Heart left ventricle (tissue), 16 donors: ENCODE data around the gene ZNRD2. TPM values are rescaled to one million over a fixed set of nuclear protein-coding genes. Genes with fewer than 3 reads are reported as not detected.

Source experiments
- ATAC-seq, 4 donors: fragments of 200-7000 bp; cut with Tn5 transposase; one replicate each; pipeline ENCODE4 v1.9.1; 2020 to 2022; ENCODE audit warnings: moderate library complexity in 4 of 4, mild to moderate bottlenecking in 3 of 4, moderate number of reproducible peaks in 1 of 4
- DNase-seq, 5 donors: peaks; one replicate each; pipeline ENCODE4 v3.0.0-alpha.2; 2020
- H3K27ac ChIP-seq, 12 donors: fragments of 200-600 bp; sonication (generic) in 4 of 12; one replicate each; pipeline versions ENCODE4 v1.5.0 to v1.8.0; 2016 to 2022; ENCODE audit warnings: mild to moderate bottlenecking in 2 of 12
- H3K27me3 ChIP-seq, 9 donors: fragments of 200-600 bp; sonication (generic) in 2 of 9; one replicate each; pipeline versions ENCODE4 v1.5.1 to v1.8.0; 2016 to 2022; ENCODE audit warnings: mild to moderate bottlenecking in 3 of 9
- H3K36me3 ChIP-seq, 9 donors: fragments of 200-600 bp; sonication (generic) in 2 of 9; one replicate each; pipeline versions ENCODE4 v1.5.0 to v1.8.0; 2018 to 2022; ENCODE audit warnings: mild to moderate bottlenecking in 2 of 9
- H3K4me1 ChIP-seq, 12 donors: fragments of 200-600 bp; sonication (generic) in 4 of 12; one replicate each; pipeline versions ENCODE4 v1.5.0 to v1.8.0; 2016 to 2022; ENCODE audit warnings: mild to moderate bottlenecking in 3 of 12
- H3K4me3 ChIP-seq, 12 donors: fragments of 200-600 bp; sonication (generic) in 4 of 12; one replicate each; pipeline versions ENCODE4 v1.5.0 to v1.8.0; 2017 to 2022; ENCODE audit warnings: mild to moderate bottlenecking in 9 of 12, moderate library complexity in 4 of 12
- H3K9me3 ChIP-seq, 12 donors: fragments of 200-600 bp; sonication (generic) in 4 of 12; one replicate each; pipeline versions ENCODE4 v1.5.0 to v1.8.0; 2016 to 2022; ENCODE audit warnings: mild to moderate bottlenecking in 1 of 12
- CTCF ChIP-seq, 12 donors: fragments of 200-600 bp; sonication (generic) in 4 of 12; IDR thresholded peaks; one replicate each; pipeline versions ENCODE4 v1.5.0 to v1.8.0; 2018 to 2022; ENCODE audit warnings: antibody characterized with exemption in 12 of 12, mild to moderate bottlenecking in 5 of 12
- POLR2A ChIP-seq, 2 donors: fragments of 450-650 bp; IDR thresholded peaks; one replicate each; pipeline ENCODE4 v1.6.1; 2017; ENCODE audit warnings: antibody characterized with exemption in 2 of 2, mild to moderate bottlenecking in 2 of 2, moderate library complexity in 2 of 2
- WGBS, 4 donors: extraction: QIAGEN DNeasy Blood & Tissue Kit in 2 of 4; methylation state at CpG; one replicate each; pipeline versions ENCODE4 v1.1.5 to v1.1.7; 2013 to 2018; 5-methylcytosine and 5-hydroxymethylcytosine counted together
- intact Hi-C, 10 donors: fragments of 100-400 bp; cut with DNase I; formaldehyde crosslinking; loops; one replicate each; pipeline versions ENCODE4 v1.11.1 to v1.14.2; 2022
- polyA plus RNA-seq, 2 donors: library from polyadenylated mRNA; stranded (reverse); fragments of 200-250 nt; gene quantifications; one replicate each; pipeline ENCODE4 v1.2.3, GENCODE V29; 2013
- total RNA-seq, 9 donors: library from RNA; depleted of rRNA in 2 of 9; stranded (reverse); fragments of >200 nt in 2 of 9; fragmentation: NEBNext Ultra II Directional in 3 of 9; extraction: Animal tissue kit (Norgen Biotek cat#: 25700) in 3 of 9; gene quantifications; one replicate each; pipeline versions ENCODE4 v1.1.0 to v1.2.4, GENCODE V29; 2016 to 2023
- donor health status: ischemic (EF 13 %, LVEDD 7.1; RV severe dilation, severe dysfunction).
- donor health status: healthy with polysubstance abuse.
- donor health status: DM: no; HTN: yes; CAD: no.
- donor health status: DM: no; HTN: no; CAD: no.
- donor health status: ischemic (EF 25% LVEDD 6.9; RV normal size, moderate dysfunction).
- donor health status: ischemic (EF 25% LVEDD 5.7; RV mildly dilated, moderate dysfunction).
- donor health status: healthy.
- donor health status: DM: yes; HTN: yes; CAD: no.
- donor health status: ischemic (EF 35%, LVEDD 5.7; RV mildly dilated, moderate dysfunction).
- donor health status: nonischemic (EF 11% LVEDD 7.7; RV severe dilation, severe dysfunction).
- donor health status: DM: yes; HTN: yes; CAD: no.
- donor health status: PGD.
- donor health status: ischemic (EF 29% LVEDD 5.4; RV normal size, mild dysfunction).
- donor health status: nonischemic (EF 23%, LVEDD 6.1; RV moderate dilation, normal function).

Gene ZNRD2
- total and polyA plus RNA-seq, 11 donors: 23.2 to 101 (median 35.7) TPM

DNA sequence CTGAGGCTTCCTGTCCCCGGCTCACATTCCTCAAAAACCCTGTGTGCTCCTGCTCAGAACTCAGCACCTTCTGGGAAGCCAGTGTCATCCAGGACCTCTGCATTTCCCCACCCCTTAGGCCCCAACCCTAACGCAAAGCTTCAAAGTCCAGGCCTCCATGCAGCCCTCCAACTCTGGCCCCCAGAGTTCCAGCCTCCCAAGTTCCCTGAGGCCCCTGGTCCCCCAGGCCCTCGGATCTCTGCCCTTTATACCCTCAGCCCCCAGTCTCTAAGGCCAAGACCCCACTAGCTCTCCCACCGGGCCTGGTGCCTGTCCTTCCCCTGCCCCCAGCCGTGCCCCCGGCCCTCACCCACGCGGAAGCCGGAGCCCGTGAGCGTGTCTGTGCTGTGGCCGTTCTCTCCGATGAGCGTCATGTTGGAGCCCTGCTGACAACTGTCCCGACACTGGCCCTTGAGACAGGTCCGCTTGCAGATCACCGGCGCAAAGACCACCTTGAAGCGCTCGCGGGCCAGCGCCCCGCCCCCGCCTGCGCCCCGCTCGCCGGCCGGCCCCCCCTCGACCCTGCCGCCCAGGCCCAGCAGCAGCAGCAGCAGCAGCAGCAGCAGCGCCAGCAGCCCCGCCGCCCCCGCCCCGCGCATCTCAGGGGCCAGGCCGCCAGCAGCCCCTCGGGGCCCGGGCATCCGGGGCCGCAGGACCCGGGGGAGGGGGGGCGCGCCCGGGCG lies 12.8 kb upstream of the ZNRD2 start:
- no peaks in the 10 kb centered on the region for H3K9me3 ChIP-seq
- H3K27ac ChIP-seq: peak overlapping the region; percentile 86 to 99 (median 96)
- ATAC-seq: no peak
- WGBS, 4 donors: 2 to 4% (median 2%) methylated on average over 13 to 47 of the region's 47 CpGs
- peaks cover 6 to 78% (median 63%) of the 10 kb centered on the region in 12 donors for H3K4me1 ChIP-seq
- H3K36me3 ChIP-seq: peaks cover 0 to 16% (median 4%) of the 10 kb centered on the region in 9 donors
- no peak for TF ChIP-seq CTCF (IDR thresholded peaks at IDR 0.05)
- TF ChIP-seq POLR2A (IDR thresholded peaks at IDR 0.05): no peak
- intact Hi-C loops: loop anchor here in 1 of 10 donors (1.0 kb wide), 1 partner anchor 16 kb away; no protein-coding TSS in a partner anchor
- peak overlapping the region; percentile 49 to 85 (median 67) for H3K4me3 ChIP-seq
- DNase-seq: peak in 2 of 5 donors; percentile 55 to 60
- H3K27me3 ChIP-seq: no peaks in the 10 kb centered on the region

GRCh38 chr11:65558002-65558929 lies 12.0 kb upstream of the ZNRD2 start, which contains the start of gene LTBP3:
TSS of gene LTBP3 (minus strand) at chr11:65558359. CDS start at chr11:65557959, 400 bp downstream.
- peaks cover 0 to 9% (median 0%) of the 10 kb centered on the region in 9 donors for H3K36me3 ChIP-seq
- TF ChIP-seq POLR2A (IDR thresholded peaks at IDR 0.05): peak in 1 of 2 donors; percentile 19
- peak in 2 of 12 donors; percentile 6 to 17 for TF ChIP-seq CTCF (IDR thresholded peaks at IDR 0.05)

GRCh38 chr11:65558930-65559509 lies 11.3 kb upstream of the ZNRD2 start:
- intact Hi-C loops: loop anchor here in 1 of 10 donors (1.0 kb wide), 1 partner anchor 18 kb away; no protein-coding TSS in a partner anchor
- H3K27me3 ChIP-seq: no peaks in the 10 kb centered on the region
- TF ChIP-seq CTCF (IDR thresholded peaks at IDR 0.05): peak in 3 of 12 donors; percentile 9 to 24 (median 17)
- TF ChIP-seq POLR2A (IDR thresholded peaks at IDR 0.05): no peak
- peaks cover 0 to 1% (median 0%) of the 10 kb centered on the region in 9 donors for H3K36me3 ChIP-seq
- H3K4me1 ChIP-seq: peaks cover 6 to 71% (median 62%) of the 10 kb centered on the region in 12 donors
- H3K4me3 ChIP-seq: peak overlapping the region in 10 of 12 donors; percentile 49 to 85 (median 67)
- 34 to 46% (median 39%) methylated on average over 12 to 19 of the region's 19 CpGs for WGBS, 4 donors
- ATAC-seq (peak; percentile 43 to 73 (median 61)), DNase-seq (peak; percentile 79 to 87 (median 82))
- no peaks in the 10 kb centered on the region for H3K9me3 ChIP-seq
- H3K27ac ChIP-seq: peak overlapping the region; percentile 86 to 99 (median 96)

More at GRCh38 chr11:65558002-65558929, 12.0 kb upstream of the ZNRD2 start, which contains the start of gene LTBP3:
- intact Hi-C loops: loop anchor here in 1 of 10 donors (1.0 kb wide), 1 partner anchor 17 kb away; no protein-coding TSS in a partner anchor
- H3K4me3 ChIP-seq: peak within 1 kb of the TSS; percentile 49 to 85 (median 67)
- peak; percentile 84 to 92 (median 87) for DNase-seq
- peaks cover 6 to 78% (median 62%) of the 10 kb centered on the region in 12 donors for H3K4me1 ChIP-seq
- WGBS, 4 donors: 0 to 1% (median 0%) methylated on average over 43 to 79 of the region's 79 CpGs
- peak within 1 kb of the TSS; percentile 86 to 99 (median 96) for H3K27ac ChIP-seq
- ATAC-seq: peak; percentile 52 to 86 (median 78)
- no peaks in the 10 kb centered on the region for H3K27me3 ChIP-seq
- no peaks in the 10 kb centered on the region for H3K9me3 ChIP-seq
